NCI-H1930 (cell line): ENCODE results near the gene KLC3.

Experiments used
- DNase-seq, 2 experiments: peaks; one replicate each; lab custom pipeline; 2025; lab: John Stamatoyannopoulos, UW

Gene KLC3

GRCh38 chr19:45348367-45349125 lies 8.0 kb downstream of the KLC3 start:
- DNase-seq = no peak

GRCh38 chr19:45349126-45349415 lies 8.5 kb downstream of the KLC3 start:
- DNase-seq = no peak

GRCh38 chr19:45349430-45349941 lies 8.9 kb downstream of the KLC3 start:
- no peak for DNase-seq

GRCh38 chr19:45350477-45351058 lies 10.0 kb downstream of the KLC3 start:
- no peak for DNase-seq

DNA sequence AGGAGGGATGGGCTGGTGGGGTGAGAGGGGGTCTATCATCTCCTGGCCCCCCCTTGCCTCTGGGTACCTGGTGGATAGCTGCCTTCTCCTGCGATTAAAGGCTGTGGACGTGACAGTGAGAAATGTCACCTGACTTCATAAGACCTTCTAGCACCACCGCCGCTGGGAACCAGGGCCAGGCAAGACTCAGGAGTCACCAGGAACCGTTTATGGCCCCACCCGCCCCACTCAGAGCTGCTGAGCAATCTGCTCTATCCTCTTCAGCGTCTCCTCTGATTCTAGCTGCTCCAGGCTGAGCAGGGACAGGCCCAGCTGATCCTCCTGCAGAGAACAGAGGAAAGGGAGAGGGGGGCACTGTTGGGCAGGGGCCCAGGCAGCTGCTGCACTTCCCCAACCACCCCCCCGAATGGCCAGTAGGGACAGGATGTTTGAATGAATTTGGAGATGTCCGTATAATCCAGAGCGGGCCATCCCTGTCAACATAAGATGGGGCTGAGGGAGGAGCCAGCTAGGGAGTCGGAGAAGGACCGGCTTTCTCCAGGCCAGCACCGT lies 10.9 kb downstream of the KLC3 start:
- no peak for DNase-seq

DNA sequence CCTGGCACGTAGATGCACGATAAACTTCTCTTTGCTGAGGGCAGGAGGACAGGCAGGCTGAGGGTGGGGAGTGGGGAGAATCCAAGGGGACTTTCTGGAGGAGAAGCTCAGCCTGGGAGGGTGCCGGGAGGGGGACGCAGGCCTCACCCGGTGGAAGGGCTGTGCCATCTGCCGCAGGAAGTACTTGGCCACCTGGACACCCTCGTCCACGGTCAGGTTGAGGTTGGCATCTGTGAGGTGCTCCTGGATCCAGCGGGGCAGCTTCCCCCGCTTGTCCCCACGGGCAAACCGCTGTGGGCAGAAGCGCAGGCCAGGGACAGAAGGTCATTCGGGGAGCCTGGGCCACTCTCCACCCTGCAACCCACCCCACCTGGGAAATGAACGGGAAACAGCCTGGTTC lies 11.5 kb downstream of the KLC3 start:
- DNase-seq = no peak

GRCh38 chr19:45352471-45352870 lies 11.9 kb downstream of the KLC3 start:
- DNase-seq = no peak

DNA sequence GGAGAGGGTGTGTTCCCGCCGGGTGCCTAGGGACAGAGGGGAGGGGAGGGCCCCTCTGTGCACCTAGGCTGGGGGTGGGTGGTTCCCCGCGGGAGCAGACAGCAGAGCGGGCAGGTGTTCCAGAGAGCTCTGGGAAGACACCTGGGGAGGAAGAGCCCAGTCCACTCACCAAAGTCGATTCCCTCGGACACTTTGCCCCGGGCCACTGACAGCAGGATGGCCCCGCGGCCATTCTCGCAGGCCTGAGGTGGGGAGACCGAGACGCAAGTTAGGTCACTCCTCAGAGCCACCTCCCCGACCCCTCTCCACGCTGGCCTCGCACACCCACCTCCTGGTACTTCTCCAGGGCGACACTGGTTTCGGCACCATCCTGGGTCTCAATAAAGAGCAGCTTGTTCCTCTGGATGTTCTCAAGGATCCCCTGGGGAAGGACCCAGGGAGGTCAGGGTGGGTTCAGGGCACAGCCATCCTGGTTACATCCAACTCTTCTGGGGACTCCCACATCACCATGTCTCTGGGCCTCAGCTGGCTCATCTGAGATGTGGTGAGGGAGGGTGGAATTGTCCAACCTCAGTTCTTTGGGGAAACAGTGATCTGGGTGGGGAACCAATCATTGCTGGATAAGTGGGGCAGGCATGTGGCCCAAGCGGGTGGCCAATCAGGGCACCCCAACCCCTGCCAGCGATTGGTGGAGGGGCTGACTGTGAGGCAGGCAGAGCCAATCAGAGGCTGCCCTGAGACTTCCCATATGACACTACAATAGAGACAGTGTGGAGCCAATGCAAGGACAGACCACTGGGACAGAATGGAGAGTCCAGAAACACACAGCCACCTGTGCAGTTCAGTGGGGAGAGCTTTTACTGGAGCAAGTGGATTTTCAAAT lies 12.6 kb downstream of the KLC3 start:
- no peak for DNase-seq

DNA sequence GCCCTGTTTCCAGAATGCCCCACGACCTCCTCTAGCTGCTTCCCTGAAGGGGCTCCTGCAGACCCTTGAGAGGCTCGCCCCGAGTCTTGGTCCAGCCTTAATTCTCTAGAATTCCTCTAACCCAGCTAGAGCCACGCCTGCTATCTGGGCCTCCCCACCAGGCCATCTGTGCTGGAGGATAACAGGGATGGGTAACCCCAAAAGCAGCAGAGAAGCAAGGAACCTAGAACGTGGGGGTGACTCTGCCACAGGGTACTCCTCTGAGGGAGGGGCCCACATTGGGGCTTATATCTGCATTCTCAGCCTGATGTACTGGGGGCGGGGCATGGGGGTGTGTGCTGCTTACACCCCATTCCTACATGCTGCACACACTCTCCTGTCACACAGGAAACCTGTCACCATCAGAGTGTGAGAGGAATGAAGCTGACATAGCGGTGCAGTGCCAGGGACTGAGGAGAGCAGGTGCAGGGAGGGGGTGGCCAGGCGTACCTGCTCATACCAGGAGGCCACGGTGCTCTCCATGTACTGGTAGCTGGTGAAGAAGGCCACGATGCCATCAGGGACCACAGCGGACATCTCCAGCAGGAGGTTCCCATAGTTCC lies 13.8 kb downstream of the KLC3 start:
- no peak for DNase-seq

DNA sequence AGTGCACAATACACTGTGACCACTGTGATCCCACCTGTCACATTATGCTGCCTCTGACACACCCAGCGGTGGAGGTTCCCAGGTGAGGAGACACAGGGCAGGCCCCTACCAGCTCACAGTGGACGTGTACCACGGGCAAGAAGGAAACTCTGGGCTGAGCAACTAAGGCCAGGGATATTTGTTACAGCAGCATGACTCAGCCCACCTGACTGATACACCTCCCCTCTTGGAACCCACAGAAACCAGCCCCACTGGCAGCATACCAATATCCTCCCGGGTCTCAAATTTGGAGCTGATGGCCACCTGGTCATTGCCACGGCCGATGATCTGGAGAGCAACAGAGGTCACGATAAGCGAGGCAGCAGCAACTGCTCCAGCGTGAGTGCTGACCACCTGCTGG lies 14.9 kb downstream of the KLC3 start:
- DNase-seq = no peak

GRCh38 chr19:45355910-45356309 lies 15.4 kb downstream of the KLC3 start:
- DNase-seq = no peak

- no peak for DNase-seq
These were observed 16.4 kb downstream of the KLC3 start for GRCh38 chr19:45356760-45357444.

DNA sequence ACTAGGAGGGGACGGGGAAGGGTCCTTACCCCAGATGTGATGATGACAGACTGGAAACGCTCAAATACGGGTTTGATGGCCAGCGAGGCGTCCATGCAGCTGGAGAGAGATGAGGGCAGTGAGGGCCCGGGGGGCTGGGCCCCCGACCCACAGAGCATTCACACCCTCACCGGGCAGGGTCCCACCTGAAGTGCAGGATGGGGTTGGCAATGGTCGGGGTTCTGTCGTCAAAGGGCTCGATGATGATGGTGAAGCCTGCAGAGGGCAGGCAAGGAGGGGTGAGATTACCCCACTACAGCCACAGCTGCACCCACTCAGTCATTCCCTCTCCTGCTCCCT lies 16.9 kb downstream of the KLC3 start:
- DNase-seq = no peak

- DNase-seq = no peak
These were observed 17.8 kb downstream of the KLC3 start for GRCh38 chr19:45358213-45358792.

- DNase-seq = no peak
These were observed 21.1 kb downstream of the KLC3 start for GRCh38 chr19:45361608-45362007.

DNA sequence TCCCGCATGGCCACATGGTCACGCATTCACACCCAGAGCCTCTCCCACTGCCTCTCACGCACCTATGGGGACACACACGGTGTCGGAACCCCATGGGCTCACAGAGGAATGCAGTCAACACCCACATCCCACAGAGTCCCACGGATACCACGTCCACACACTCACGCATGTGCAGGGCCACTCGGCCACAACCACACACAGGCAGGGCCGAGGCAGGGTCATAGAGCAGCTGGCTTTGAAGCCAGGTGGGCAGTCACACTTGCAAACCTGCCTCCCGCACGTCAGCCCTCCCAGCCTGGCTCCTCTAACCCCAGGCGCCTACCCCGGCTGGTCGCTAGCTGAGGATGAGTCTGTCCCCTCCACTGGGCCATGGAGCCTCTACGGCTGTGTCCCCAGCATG lies 21.7 kb downstream of the KLC3 start:
- no peak for DNase-seq

DNA sequence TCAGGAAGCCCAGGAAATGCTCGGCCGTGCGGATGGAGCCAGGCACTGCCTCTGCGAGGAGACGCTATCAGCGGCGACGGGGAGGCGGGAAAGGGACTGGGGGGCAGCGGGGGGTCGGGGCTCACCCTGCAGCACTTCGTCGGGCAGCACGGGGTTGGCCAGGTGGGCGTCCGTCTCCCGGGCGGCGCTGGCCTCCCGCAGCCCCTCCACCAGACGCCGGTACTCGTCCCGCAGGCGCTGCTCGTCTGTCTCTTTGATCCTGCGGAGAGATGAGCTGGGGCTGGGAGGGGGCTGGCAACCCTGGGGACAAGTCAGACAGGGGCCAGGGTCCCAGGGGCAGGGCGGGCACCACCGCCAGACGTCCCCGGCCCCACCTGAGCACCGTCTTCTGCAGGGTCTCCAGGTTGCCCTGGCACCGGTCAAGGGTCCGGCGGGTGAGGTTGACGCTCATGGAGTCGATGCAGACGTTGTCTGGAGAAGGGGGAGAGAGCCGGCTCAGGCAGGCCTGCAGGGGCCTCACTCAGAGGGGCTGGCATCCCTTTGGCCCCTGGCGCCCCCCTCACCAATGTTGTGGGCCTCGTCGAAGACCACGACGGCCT lies 23.4 kb downstream of the KLC3 start:
- DNase-seq = no peak

DNA sequence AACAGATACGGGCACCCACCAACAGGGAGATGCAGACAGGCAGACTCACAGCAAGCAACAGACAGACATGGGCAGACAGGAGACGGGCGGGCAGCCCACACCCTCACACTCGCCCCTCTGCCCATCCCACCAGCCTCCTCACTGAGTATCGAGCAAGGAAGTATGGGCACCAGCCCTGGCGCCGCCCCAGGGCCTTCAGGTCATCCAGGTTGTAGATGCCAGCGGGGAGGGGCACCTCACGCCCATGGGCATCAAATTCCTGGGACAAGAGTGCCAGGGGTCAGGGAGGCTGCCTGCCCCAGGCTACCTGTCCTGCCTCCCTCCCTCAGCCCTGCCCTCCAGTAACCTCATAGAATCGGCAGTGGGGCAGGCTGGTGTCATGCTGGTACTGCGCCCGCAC lies 24.1 kb downstream of the KLC3 start:
- no peak for DNase-seq

DNA sequence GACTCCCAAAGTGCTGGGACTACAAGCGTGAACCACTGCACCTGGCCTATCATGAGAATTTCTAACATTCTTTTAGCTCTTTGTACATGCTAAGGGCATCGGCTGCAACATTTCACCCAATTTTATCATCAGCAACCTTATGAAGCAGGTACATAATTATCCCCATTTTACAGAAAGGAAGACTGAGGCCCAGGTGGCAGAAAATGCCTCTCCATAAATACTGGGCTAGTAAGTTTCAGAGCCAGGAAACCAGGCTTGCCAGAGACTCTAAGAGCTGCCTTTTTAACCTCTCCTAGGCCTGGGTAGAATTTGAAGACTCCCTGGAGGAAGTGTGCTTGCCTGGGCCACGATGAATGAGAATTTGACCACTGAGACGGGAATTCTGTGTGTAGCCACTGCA lies 27.6 kb downstream of the KLC3 start:
- DNase-seq = no peak

DNA sequence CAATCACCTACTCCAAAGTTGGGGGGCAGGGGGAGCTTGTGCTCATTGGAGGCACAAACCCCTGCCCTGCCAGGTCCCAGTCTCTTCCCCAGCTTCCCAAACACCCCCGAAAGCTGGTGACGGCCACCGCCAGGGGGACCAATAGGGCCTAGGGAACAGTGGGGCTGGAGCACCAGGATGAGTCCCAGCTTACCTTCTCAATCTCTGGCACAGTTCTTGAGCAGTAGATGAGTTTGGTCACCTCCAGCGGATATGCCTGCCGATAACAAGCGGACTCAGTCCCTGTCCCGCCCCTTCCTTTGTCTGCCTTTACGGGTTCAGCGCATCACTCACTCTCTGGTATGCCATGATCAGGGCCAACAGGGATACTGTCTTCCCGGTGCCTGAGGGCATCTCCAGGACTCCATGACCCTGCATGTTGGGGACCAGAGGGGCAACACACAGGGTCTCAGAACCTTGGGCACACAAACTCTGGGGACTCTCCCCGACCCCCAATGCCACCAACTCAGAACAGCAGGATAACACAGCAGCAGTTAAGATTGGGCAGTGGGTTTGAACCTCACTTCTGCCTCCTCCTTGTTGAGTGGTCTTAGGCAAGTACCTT lies 28.3 kb downstream of the KLC3 start:
- no peak for DNase-seq
